Right renal cortex interstitium (tissue), 3 donors: ENCODE measurements around the gene TNNI3K. TPM values are rescaled to one million over a fixed set of nuclear protein-coding genes. Genes with fewer than 3 reads are reported as not detected.

Source experiments
- DNase-seq, 3 donors: peaks; one replicate each; pipeline ENCODE4 v3.0.0-alpha.2; 2013; ENCODE audit warnings: low read depth in 3 of 3, low spot score in 2 of 3
- polyA plus RNA-seq, 3 donors: library from polyadenylated mRNA; unstranded; fragments of 120-200 nt; gene quantifications; one replicate each; pipeline ENCODE4 v1.2.1, GENCODE V29; 2013; ENCODE audit not compliant: insufficient read length in 3 of 3

TNNI3K gene
- polyA plus RNA-seq, 3 donors = 1.0 to 2.7 (median 1.4) TPM

DNA sequence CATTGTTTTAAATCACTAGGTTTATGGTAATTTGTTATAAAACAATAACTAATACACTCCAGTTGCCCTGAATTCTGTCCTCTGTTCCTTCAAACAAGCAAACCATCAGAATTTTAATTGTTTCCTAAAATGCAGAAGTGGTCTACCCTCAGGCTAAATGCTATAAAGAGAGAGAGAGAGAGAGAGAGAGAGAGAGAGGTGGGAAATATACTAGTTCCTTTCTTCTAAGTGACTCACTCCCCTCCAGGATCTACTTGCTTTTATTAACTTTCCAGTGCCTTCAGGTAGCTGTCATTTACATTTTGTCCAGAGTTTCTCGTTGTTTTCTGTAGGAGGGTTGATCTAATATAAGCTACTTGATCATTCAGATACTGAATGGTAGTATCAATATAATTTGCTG lies 250.8 kb downstream of the TNNI3K start:
- DNase-seq = no peak

DNA sequence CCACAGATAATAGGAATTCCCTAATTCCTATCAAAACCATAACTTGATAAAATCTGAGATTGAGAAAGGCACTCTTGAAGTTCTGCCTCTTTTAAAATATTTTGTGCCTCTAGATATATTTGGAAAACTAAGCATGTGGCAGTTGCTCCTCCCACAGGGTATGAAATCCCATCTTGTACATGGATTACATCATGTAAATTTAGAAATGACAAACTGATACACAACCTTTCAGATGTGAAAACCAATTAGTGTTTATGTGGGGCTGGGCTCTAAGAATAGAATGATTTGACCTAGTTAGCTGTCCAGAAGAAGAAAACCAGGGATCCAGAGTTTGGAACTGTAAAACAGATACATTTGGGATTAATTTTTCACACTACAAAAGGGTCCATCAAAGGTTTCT lies 261.5 kb downstream of the TNNI3K start:
- no peak for DNase-seq

DNA sequence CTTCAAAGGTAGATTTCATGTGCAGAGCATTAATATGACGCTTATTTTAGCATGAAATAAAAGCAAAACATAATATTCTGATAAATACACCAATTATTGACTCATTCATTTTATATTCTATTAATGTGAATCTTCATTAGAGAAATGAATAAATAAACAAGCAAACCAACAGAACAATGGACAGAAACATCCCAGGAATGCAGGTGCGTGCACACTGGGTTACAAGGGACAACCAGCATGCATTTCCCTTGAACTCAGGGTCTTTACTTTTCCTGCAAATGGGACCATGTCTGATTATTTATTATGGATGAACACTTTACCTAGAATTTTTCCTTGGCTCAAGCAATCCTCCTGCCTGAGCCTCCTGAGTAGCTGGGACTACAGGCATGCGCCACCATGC lies 263.7 kb downstream of the TNNI3K start:
- no peak for DNase-seq

DNA sequence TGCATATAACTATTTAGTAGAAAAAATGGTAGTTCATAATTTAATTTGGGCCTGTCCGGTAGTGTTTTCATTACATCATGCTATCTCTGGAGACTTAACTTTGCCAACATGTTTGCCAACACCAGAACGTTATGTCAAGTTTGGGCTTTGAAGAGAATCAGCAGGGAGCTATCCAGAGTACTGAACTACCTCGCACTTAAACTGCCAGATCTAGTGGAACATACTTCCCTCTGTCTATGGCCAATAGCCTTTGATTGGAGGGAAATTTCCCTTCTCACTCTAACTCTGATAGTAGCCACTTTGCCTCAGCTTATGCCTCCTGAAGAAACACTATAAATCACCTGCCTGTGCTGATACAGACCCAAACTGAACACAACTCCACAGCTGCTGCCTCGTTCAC lies 267.2 kb downstream of the TNNI3K start:
- peak; percentile 40 to 68 (median 45) for DNase-seq

DNA sequence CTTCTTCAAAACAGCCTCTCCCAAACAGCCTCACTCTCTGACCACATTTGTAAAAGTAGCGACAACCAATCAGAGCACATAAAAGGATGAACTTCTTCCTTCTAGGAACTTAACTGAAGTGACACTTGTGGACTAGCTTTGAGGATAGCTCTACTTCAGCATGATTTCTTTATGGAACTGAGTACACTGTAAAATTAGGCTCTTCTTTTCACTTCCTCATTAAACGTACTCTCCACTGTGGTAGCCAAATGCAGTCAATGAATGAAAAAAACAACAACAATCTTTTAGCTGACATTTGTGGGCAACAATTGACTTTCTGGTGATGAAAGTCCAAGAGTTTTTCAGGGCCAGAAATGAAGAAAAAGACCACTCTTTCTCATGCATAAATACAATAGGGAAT lies 267.7 kb downstream of the TNNI3K start:
- DNase-seq = no peak

DNA sequence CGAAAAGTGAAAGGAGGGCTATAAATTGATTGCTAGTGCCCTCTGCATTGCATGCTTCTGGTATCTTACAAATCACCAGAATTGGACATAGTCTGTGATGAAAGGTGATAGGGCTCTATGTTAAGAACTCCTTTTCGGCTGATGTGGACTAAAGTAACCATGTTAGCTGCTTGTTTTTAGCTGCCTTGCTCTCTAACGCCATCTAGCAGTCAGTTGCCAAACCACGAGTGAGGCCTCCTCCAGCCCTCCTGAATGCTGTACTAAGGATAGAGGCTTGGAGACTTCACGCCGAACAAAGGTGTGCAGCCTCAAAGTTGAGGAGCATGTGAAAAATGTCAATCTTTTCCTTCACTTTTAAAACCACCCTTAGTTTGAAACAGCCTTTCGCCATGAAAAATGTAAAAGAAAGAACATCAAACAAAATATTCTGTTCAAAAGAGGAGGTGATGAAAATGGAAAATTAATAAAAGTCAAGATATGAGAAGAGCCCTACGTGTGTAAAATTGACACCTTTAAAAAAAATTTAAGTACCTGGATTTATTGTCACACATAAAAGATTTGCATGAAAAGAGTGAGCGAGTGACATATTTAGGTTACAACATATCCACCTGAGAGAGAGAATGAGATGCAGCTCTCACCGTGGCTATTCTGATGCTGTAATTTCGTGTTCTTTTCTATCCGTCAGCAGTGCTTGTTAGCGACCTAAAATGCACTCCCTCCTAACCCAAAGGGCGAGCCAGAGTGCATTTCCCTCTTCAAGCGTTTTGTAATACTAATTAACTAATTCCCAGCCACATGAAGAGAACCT lies 269.1 kb downstream of the TNNI3K start:
- peak; percentile 31 to 44 (median 39) for DNase-seq

DNA sequence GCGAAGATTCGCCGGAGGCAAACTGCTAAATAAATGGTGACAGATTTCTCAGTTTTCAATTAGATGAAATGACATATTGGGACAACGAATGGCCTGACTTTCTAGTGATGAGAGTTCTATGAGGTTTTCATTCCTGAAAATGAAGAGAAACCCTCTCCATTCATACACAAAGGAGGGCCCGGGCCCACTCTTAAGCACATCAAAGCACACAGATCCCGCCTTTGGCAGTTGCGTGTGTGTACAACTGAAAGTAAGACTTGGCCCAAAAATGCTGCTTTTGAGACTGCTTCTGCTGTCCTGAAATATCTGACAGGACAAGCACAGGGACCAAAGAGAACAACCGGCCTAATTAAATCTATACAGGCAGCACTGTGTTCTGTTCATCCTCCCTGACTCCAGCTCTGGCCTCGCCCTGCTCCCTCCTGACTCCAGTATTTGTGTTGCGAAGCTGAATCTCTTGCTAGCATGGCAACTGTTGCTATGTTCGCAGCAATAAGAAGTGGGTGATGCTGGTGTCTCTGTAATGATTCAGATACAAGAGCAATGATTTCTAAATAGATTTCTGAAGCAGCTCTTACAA lies 269.8 kb downstream of the TNNI3K start:
- no peak for DNase-seq

DNA sequence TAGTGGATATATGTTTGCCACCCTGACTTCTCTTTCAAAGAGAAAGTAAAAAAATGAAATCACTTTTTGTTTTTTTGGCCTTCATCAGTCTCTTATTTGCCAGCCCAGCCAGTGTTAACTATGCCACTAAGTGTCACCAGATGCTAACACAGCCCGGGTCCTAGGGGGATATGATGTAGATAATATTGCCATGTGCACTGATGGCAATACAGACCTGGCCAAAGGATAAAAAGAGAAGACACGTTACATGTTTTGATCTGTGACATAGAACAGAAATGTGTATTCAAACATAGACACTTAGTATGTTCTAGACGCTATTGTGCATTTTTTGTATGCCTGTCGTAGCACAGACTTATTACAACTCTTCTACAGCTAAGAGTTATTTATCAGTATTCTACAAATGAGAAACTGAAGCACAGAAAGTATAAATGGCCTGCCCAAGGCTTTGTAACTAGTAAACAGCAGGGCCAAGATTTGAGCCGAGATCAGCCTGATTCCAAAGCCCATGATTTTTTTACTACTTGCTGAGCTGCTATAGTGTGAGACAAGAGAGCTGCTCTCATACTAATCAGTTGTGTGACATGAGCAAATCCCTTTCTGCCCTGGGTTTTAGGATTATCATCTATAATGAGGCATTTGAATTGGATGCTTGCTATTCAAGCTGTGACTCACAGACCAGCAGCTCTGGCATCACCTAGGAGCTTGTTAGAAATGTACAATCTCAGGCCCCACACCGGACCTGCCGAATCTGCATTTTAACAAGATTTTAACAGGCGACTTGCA lies 270.9 kb downstream of the TNNI3K start:
- DNase-seq = no peak

DNA sequence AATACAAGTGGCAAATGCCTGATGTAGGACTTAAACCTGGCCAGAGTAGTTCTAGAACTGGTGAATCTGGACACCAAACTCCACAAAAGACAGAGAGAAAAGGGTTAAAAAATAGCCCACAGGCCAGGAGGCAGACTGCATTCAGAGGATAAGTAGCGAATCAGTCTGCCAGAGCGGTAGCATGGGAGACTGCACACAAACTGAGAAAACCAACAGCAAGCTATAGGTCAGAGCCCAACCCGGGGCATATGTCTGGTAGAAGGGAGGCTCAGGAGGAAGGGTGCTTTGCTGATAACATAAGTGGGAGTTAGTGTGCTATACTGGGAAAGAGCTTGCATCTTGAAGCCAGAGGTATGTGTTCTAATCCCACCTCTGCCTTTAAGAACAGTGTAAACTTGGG lies 273.3 kb downstream of the TNNI3K start:
- DNase-seq = no peak

DNA sequence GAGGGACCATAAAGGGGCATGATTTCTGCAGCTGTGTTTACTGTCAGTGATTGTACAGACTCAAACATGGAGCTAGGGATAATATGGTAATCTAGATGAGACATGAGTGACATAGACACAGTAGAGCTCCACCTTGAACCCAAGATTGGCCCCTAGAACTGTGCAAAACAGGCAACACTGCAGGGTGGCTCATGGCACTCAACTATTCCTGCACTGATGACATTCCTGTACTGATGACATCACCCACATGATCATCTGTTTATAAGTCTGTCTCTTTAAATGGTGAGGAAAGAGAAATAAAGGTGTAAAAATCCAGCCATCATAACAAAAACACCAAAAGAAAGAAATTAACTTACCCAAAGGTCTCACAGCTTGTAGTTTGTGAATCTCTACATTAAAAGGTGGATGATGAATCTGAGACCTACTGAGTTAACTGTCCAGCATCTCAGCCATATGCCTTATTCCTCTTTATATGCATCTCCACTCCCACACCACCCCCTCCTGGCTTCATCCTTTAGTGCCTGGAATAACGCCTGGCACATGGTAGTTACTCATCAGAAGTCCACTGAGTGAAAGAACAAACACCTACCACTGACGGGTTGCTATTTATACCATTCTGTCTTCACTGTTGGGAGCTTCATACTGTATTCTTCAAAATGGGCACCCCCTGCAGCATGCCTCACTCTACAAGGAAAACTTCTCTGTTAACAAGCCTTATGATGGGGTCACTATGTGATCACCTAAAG lies 277.2 kb downstream of the TNNI3K start, which contains the start of gene LRRC53:
Gene LRRC53 (minus strand): TSS at position 442 of the 746 bp plus-strand sequence. CDS start 29,262 bp downstream, outside the sequence.
- no peak for DNase-seq

DNA sequence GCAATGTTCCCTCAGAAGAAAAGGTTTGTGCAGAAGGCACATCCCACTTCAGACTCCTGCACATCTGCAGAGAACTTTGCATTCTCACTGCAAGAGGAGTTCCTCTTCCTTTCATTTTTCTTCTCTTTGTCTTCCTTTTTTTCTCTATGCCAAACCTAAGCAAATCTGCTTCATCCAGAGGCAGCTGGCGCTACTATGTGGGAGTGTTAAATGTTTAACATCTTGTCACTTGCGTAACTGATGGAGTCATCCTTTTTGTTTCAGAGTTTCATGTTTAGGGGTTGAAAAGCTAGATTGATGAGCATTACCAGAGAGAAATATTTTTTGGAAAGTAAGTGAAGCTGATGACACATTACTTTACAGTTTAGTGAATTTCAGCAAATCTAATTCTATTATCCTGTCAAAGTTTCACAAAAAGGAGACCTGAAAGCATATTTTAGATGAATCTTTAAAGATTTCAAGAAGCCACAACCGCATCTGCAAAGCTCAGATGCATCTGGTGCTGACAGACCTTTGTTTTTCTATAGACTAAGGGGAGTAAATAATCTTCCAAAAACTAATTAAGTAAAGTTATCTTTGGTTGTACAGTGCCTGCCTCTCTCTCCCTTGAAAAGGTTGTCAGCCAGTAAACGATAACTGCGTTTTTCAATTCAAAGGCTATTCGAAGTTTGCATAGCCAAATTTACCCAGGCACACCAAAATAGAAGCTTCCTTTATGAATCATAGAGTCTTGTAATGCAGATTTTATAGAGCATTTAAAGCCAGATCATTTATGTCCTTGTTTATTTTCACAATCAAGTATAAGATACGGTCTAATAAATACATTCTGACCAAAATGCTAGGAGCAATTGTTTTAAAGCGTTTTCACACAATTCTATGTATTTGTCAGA lies 278.5 kb downstream of the TNNI3K start:
- no peak for DNase-seq

DNA sequence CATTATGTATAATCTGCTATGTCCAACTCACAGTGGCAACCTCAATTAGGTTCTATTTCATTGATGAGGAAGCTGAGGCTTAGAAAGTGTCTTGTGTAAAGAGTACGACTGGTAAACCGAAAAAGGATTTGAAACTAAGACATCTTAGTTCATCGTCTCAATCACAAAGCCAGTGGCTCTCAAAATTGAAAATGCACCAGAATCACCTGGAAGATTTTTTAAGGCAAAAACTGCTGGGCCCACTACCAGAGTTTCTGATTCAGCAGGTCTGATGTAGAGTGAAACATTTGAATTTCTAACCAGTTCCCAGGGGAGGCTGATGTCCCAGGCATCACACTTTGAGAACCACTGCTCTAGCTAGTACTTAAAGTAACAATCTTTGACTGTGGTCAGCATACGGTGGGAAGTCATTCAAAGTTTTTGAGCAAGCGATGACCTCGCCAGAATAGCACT lies 282.4 kb downstream of the TNNI3K start:
- no peak for DNase-seq

DNA sequence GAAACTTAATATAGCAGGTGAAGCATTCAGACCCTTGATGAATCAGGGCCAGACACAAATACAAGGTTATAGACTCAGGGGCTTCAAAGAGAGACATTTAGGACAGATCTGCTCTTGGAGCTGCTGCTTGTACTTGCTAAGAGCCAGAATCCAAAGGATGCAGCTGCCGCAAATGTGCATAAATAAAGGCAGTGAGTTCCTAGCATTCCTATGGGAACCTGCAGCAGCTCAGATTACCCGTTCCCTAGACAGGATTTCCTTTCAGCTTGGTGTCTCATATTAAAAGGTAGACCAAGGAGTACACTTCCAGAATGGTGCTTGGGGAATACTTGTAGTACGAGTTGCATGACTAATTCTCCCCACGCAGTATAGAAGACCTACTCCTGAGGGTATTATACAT lies 287.0 kb downstream of the TNNI3K start:
- DNase-seq = peak in 1 of 3 donors; percentile 26

DNA sequence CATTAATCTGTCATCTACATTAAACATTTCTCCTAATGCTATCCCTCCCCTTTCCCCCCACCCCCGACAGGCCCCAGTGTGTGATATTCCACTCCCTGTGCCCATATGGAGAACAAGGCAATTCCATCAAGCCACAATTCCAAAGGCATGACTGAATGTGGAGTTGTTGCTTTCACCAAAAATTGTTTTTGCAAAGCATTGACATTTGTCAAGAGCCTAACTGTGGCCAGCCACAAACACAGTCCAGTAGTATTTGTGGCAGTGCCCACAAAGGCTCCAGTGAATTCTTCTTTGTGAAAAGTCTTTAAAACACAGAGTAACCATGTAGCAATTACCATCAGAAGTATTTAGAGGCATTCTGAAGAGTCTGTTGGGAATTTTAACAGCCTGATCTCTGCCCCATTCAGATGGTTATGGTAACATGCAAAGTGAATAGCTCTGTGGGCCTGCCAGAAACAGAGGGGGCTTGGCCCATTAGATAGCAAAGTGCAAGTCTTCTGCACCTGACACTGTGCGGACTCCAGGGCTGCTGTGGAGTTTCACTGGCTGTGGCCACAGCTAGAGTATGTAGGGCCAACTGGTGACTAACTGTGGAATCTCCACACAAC lies 288.8 kb downstream of the TNNI3K start:
- DNase-seq = no peak

DNA sequence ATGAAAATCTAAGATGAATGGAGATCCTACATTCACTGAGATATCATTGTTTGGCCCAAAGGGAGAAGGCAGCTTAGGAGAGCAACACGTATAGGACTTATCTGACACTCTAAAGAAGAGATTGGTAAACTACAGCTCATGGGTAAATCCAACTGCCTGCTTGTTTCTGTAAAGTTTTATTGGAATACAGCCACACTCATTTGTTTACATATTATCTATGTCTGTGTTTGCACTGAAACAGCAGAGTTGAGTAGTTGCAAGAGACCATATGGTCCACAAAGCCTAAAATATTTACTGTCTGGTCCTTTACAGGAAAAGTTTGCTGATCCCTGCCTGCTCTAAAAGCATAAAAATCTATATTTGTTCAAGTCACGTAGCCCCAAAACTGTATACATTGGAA lies 291.5 kb downstream of the TNNI3K start:
- DNase-seq = no peak

DNA sequence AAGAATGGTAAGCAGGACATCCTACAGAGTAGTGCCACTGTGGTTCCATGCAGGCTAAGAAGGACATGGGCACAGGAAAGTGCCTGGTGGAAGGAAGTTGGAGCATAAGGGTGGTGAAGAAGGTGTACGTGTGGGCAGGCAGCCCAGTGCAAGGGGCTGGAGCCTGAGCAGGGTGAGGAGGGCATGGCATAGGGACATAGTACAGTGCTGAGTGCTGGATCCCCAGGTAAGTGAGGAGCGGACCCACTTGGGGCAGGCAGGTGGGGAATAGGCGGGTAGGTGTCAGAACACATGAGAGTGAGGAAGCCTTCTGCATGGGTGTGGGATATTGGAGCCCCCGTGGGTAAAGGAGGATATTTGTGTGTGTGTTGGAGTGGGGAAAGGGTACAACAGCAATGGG lies 292.9 kb downstream of the TNNI3K start:
- no peak for DNase-seq

DNA sequence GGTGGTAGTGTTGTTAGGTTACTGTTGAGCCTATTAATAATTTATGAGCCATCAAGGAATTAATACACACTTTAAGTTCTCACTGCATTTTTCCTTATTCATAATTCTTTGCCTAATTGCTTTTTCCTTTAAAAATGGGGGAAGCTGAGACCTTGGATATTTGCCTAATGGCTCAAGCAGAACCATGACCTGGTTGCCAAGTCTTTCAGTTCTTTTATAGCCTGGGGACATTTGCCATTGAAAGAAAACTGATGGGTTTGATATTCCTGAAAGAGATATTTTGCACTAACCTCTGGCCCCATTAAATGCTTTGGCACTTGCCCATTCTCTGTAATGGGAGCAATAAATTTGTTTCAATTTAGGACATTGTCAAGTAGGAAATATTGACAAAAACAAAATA lies 295.7 kb downstream of the TNNI3K start:
- no peak for DNase-seq

DNA sequence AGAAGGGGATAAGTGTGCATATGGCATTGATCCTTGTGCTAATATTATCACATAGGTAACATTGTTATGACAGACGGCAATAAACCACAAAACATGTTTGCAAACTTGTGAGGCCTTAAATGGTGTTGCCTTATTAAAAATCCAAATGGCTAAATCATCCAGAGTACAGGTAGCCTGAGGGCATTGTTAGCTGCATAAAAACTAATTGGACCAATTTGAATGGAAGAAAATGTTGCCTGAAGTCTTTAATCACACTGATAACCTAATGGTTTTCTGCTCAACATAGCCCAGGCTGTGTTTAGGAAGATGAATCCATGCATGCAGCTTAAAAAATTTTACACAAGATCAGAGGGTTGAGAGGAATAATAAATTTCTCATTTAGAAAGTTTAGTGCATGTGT lies 296.6 kb downstream of the TNNI3K start:
- no peak for DNase-seq

DNA sequence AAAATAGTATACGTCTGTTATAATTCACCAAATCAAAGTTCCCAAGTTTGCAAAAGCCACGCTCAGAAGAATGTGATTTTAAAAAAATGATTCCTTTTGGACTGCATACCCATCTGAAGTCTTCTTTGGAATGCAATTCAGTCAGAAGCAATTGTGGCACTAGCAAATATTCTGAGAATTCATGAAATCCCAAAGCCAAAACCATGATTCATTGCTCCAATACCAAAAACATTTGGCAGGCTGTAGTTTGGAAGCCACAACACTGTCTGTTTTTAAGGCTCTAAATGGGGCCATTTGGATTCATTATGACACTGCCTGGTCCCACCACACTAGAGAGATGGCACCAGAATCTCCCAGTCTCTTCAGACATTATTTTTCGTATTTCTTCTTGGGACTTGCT lies 299.1 kb downstream of the TNNI3K start:
- DNase-seq = no peak
